C4-2B (cell line): Measurements from ENCODE around the gene CASP9.

ENCODE experiments used
- CTCF ChIP-seq: fragments of 450-650 bp; conservative IDR thresholded peaks from 2 replicates; pipeline ENCODE4 v1.5.1; 2017; ENCODE audit warnings: mild to moderate bottlenecking
- ZFX ChIP-seq: fragments of 450-650 bp; IDR thresholded peaks from 2 replicates; pipeline ENCODE4 v1.6.1; 2017

- no peak for TF ChIP-seq CTCF
- TF ChIP-seq ZFX = no peak
These were observed 17.2 kb downstream of the CASP9 start for GRCh38 chr1:15506831-15507230.
